HEK293 (cell line): Measurements from ENCODE around the gene FOXL2NB.

Experiments used
- CTCF ChIA-PET: fragments of 350-600 bp; formaldehyde crosslinking; extraction: SDS; loops from one replicate; lab custom pipeline; 2021; ENCODE audit warnings: antibody characterized with exemption; lab: Yijun Ruan, JAX
- POLR2A ChIA-PET: fragments of 300-600 bp; formaldehyde crosslinking; extraction: SDS; loops from one replicate; lab custom pipeline; 2020; ENCODE audit warnings: antibody characterized with exemption, inconsistent platforms; lab: Yijun Ruan, JAX
- H3K27ac ChIP-seq: fragments of 200-500 bp; sonication (Bioruptor generic); 2 replicates; pipeline ENCODE4 v1.5.1; 2014; ENCODE audit warnings: low read depth, low read length, control low read depth, inconsistent platforms; ENCODE audit errors: extremely low read depth
- H3K36me3 ChIP-seq, 2 experiments: fragments of 200-500 bp in 1 of 2; sonication (Bioruptor generic) in 1 of 2; 1 replicate in 1 of 2; 2 replicates in 1 of 2; pipeline ENCODE4 v1.5.1; 2014 to 2017; ENCODE audit warnings: inconsistent platforms in 2 of 2, low read length in 2 of 2; ENCODE audit not compliant: control insufficient read depth in 2 of 2, insufficient read depth in 1 of 2
- H3K4me1 ChIP-seq: fragments of 200-500 bp; sonication (Bioruptor generic); 2 replicates; pipeline ENCODE4 v1.5.1; 2014; ENCODE audit warnings: mild to moderate bottlenecking, low read length, inconsistent platforms; ENCODE audit not compliant: control insufficient read depth, insufficient read depth
- H3K4me3 ChIP-seq: 2 replicates; pipeline ENCODE4 v1.5.1; 2011; ENCODE audit warnings: low read depth, mild to moderate bottlenecking, control low read depth, low read length, moderate library complexity
- H3K9me3 ChIP-seq: fragments of 200-500 bp; sonication (Bioruptor generic); 2 replicates; pipeline ENCODE4 v1.5.1; 2014; ENCODE audit warnings: low read depth, low read length, inconsistent platforms; ENCODE audit not compliant: control insufficient read depth, insufficient read depth
- BCL11A ChIP-seq: fragments of 450-650 bp; formaldehyde crosslinking; IDR thresholded peaks from 2 replicates; pipeline ENCODE4 v1.5.1; 2016; ENCODE audit warnings: low read depth, missing biosample characterization, missing genetic modification characterization
- GLI4 ChIP-seq: fragments of 450-650 bp; formaldehyde crosslinking; IDR thresholded peaks from 2 replicates; pipeline ENCODE4 v1.5.1; 2016; ENCODE audit warnings: missing biosample characterization, missing genetic modification characterization
- HOXC10 ChIP-seq: sonication (generic); formaldehyde crosslinking; IDR thresholded peaks from 2 replicates; pipeline ENCODE4 v1.8.1; 2023; ENCODE audit warnings: mild to moderate bottlenecking, missing genetic modification reagents
- KLF16 ChIP-seq: fragments of 450-650 bp; formaldehyde crosslinking; IDR thresholded peaks from 2 replicates; pipeline ENCODE4 v1.5.1; 2017; ENCODE audit warnings: missing biosample characterization, missing genetic modification characterization
- PRDM6 ChIP-seq: fragments of 450-650 bp; formaldehyde crosslinking; IDR thresholded peaks from 2 replicates; pipeline ENCODE4 v1.5.1; 2017; ENCODE audit warnings: missing biosample characterization, missing genetic modification characterization
- RBAK ChIP-seq: fragments of 450-650 bp; formaldehyde crosslinking; IDR thresholded peaks from 2 replicates; pipeline ENCODE4 v1.5.1; 2016; ENCODE audit warnings: missing biosample characterization, missing genetic modification characterization
- SCRT2 ChIP-seq: fragments of 450-650 bp; formaldehyde crosslinking; IDR thresholded peaks from 2 replicates; pipeline ENCODE4 v1.5.1; 2016; ENCODE audit warnings: missing biosample characterization, missing genetic modification characterization
- ZBTB1 ChIP-seq: fragments of 450-650 bp; formaldehyde crosslinking; IDR thresholded peaks from 2 replicates; pipeline ENCODE4 v1.5.1; 2016; ENCODE audit warnings: missing biosample characterization, missing genetic modification characterization
- ZBTB20 ChIP-seq: fragments of 450-650 bp; formaldehyde crosslinking; IDR thresholded peaks from 2 replicates; pipeline ENCODE4 v1.5.1; 2016; ENCODE audit warnings: missing biosample characterization, missing genetic modification characterization
- ZBTB8A ChIP-seq: fragments of 450-650 bp; formaldehyde crosslinking; IDR thresholded peaks from 2 replicates; pipeline ENCODE4 v1.5.1; 2016; ENCODE audit warnings: missing biosample characterization, missing genetic modification characterization
- ZNF114 ChIP-seq: fragments of 450-650 bp; formaldehyde crosslinking; IDR thresholded peaks from 2 replicates; pipeline ENCODE4 v1.5.0; 2017; ENCODE audit warnings: missing biosample characterization, missing genetic modification characterization
- ZNF121 ChIP-seq: fragments of 450-650 bp; formaldehyde crosslinking; IDR thresholded peaks from 2 replicates; pipeline ENCODE4 v1.5.1; 2016; ENCODE audit warnings: missing biosample characterization, missing genetic modification characterization
- ZNF148 ChIP-seq: fragments of 450-650 bp; formaldehyde crosslinking; IDR thresholded peaks from 2 replicates; pipeline ENCODE4 v1.5.0; 2017; ENCODE audit warnings: missing biosample characterization, missing genetic modification characterization, borderline replicate concordance
- ZNF280D ChIP-seq: fragments of 450-650 bp; formaldehyde crosslinking; IDR thresholded peaks from 2 replicates; pipeline ENCODE4 v1.5.1; 2016; ENCODE audit warnings: missing biosample characterization, missing genetic modification characterization
- ZNF488 ChIP-seq: fragments of 450-650 bp; formaldehyde crosslinking; IDR thresholded peaks from 2 replicates; pipeline ENCODE4 v1.5.1; 2016; ENCODE audit warnings: missing biosample characterization, missing genetic modification characterization
- ZNF664 ChIP-seq: fragments of 450-650 bp; formaldehyde crosslinking; IDR thresholded peaks from 2 replicates; pipeline ENCODE4 v1.5.1; 2016; ENCODE audit warnings: missing biosample characterization, missing genetic modification characterization
- ZSCAN4 ChIP-seq: fragments of 450-650 bp; formaldehyde crosslinking; IDR thresholded peaks from 2 replicates; pipeline ENCODE4 v1.5.1; 2017; ENCODE audit warnings: missing biosample characterization, missing genetic modification characterization
- TF ChIP-seq, protein P1 (sequence below): fragments of 450-650 bp; formaldehyde crosslinking; IDR thresholded peaks from 2 replicates; pipeline ENCODE4; 2016; ENCODE audit warnings: missing biosample characterization, missing genetic modification characterization
- TF ChIP-seq, protein P2 (sequence below): fragments of 450-650 bp; formaldehyde crosslinking; optimal IDR thresholded peaks from 2 replicates; pipeline ENCODE3; 2016; ENCODE audit warnings: missing biosample characterization, mild to moderate bottlenecking, missing genetic modification characterization
- TF ChIP-seq, protein P3 (sequence below): fragments of 450-650 bp; formaldehyde crosslinking; IDR thresholded peaks from 2 replicates; pipeline ENCODE4 v1.5.1; 2016; ENCODE audit warnings: missing biosample characterization, missing genetic modification characterization, low read depth

The FOXL2NB gene

DNA sequence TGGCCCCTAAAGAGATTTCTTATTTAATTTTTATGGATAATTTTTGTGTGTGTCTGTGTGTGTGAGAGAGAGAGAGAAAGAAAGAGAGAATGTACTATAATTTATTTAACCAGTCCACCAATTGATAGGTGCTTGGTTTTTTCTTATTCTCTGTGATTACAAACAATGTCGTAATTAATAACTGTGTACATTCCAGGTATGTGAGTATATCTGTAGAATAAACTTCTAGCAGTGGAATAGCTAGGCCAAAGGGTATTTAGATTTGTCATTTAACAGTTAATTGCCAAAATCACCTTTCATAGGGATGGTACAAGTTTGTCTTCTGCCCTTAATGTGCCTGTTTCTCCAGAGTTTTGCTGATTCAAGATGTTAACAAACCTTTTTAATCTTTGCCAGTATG, 35.4 kb upstream of the FOXL2NB start:
- H3K4me1 ChIP-seq: no peaks in the 10 kb centered on the region
- TF ChIP-seq, protein P1, sequence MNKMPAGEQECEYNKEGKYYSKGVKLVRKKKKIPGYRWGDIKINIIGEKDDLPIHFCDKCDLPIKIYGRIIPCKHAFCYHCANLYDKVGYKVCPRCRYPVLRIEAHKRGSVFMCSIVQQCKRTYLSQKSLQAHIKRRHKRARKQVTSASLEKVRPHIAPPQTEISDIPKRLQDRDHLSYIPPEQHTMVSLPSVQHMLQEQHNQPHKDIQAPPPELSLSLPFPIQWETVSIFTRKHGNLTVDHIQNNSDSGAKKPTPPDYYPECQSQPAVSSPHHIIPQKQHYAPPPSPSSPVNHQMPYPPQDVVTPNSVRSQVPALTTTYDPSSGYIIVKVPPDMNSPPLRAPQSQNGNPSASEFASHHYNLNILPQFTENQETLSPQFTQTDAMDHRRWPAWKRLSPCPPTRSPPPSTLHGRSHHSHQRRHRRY (tag by site-specific recombination): no peak
- TF ChIP-seq PRDM6 (no peak), SCRT2 (tag by site-specific recombination) (no peak), ZBTB20 (tag by site-specific recombination) (no peak), KLF16 (tag by site-specific recombination) (no peak), ZNF280D (tag by site-specific recombination) (no peak), ZNF488 (no peak), ZNF664 (tag by site-specific recombination) (no peak), BCL11A (tag by site-specific recombination) (no peak), ZNF121 (no peak), ZBTB8A (tag by site-specific recombination) (no peak), RBAK (no peak), ZBTB1 (tag by site-specific recombination) (no peak), ZSCAN4 (no peak), HOXC10 (CRISPR knock-in tag) (no peak)
- TF ChIP-seq, protein P2, sequence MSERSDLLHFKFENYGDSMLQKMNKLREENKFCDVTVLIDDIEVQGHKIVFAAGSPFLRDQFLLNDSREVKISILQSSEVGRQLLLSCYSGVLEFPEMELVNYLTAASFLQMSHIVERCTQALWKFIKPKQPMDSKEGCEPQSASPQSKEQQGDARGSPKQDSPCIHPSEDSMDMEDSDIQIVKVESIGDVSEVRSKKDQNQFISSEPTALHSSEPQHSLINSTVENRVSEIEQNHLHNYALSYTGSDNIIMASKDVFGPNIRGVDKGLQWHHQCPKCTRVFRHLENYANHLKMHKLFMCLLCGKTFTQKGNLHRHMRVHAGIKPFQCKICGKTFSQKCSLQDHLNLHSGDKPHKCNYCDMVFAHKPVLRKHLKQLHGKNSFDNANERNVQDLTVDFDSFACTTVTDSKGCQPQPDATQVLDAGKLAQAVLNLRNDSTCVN (tag by site-specific recombination): no peak
- no peaks in the 10 kb centered on the region for H3K36me3 ChIP-seq
- H3K9me3 ChIP-seq: no peaks in the 10 kb centered on the region
- POLR2A ChIA-PET: no interaction called here
- H3K27ac ChIP-seq: no peak overlapping the region
- no peak overlapping the region for H3K4me3 ChIP-seq
- CTCF ChIA-PET: interaction anchor here (0.7 to 1.3 kb wide), 6 partner anchors 9 to 432 kb away, joined by 3 to 7 read pairs (median 4); no protein-coding TSS in a partner anchor

- no peaks in the 10 kb centered on the region for H3K36me3 ChIP-seq
- no peaks in the 10 kb centered on the region for H3K9me3 ChIP-seq
- H3K4me3 ChIP-seq: no peak overlapping the region
- CTCF ChIA-PET: interaction anchor here (0.5 to 1.3 kb wide), 9 partner anchors 9 to 734 kb away, joined by 3 to 7 read pairs (median 4); no protein-coding TSS in a partner anchor
- no peak overlapping the region for H3K27ac ChIP-seq
- POLR2A ChIA-PET: no interaction called here
- H3K4me1 ChIP-seq: no peaks in the 10 kb centered on the region
- TF ChIP-seq, protein P3, sequence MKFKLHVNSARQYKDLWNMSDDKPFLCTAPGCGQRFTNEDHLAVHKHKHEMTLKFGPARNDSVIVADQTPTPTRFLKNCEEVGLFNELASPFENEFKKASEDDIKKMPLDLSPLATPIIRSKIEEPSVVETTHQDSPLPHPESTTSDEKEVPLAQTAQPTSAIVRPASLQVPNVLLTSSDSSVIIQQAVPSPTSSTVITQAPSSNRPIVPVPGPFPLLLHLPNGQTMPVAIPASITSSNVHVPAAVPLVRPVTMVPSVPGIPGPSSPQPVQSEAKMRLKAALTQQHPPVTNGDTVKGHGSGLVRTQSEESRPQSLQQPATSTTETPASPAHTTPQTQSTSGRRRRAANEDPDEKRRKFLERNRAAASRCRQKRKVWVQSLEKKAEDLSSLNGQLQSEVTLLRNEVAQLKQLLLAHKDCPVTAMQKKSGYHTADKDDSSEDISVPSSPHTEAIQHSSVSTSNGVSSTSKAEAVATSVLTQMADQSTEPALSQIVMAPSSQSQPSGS (tag by site-specific recombination): no peak
- TF ChIP-seq ZNF148 (tag by site-specific recombination) (no peak), GLI4 (tag by site-specific recombination) (no peak), ZNF114 (tag by site-specific recombination) (no peak)
These were observed 34.8 kb upstream of the FOXL2NB start for GRCh38 chr3:138912237-138912636.
